Measurements from ENCODE around the gene GABRR1. TPM values are rescaled to one million over a fixed set of nuclear protein-coding genes. Genes with fewer than 3 reads are reported as not detected.

The GABRR1 gene
- not detected in 2 replicates for total RNA-seq

GRCh38 chr6:89217299-89217910 lies at the start of gene GABRR1:
Gene GABRR1, minus strand, starts transcription at chr6:89217358. Its CDS starts 36 bp downstream, at chr6:89217322.
- no peak within 1 kb of the TSS for H3K4me3 ChIP-seq (ENCODE audit: low read depth, low read length)
- TF ChIP-seq CTCF (conservative IDR thresholded peaks at IDR 0.05; ENCODE audit: low read depth, low read length): no peak
- no peak for DNase-seq (ENCODE audit: low read depth)

- no peak for TF ChIP-seq CTCF (conservative IDR thresholded peaks at IDR 0.05; ENCODE audit: low read depth, low read length)
- H3K4me3 ChIP-seq (ENCODE audit: low read depth, low read length): no peak overlapping the region
- DNase-seq (ENCODE audit: low read depth): no peak
Observed at GRCh38 chr6:89264296-89264695, 47.1 kb upstream of the GABRR1 start.

GRCh38 chr6:89260832-89261231 lies 43.7 kb upstream of the GABRR1 start:
- DNase-seq (ENCODE audit: low read depth): no peak
- H3K4me3 ChIP-seq (ENCODE audit: low read depth, low read length): no peak overlapping the region
- TF ChIP-seq CTCF (conservative IDR thresholded peaks at IDR 0.05; ENCODE audit: low read depth, low read length): no peak

- no peak for TF ChIP-seq CTCF (conservative IDR thresholded peaks at IDR 0.05; ENCODE audit: low read depth, low read length)
- H3K4me3 ChIP-seq (ENCODE audit: low read depth, low read length): no peak overlapping the region
Observed at GRCh38 chr6:89260310-89260709, 43.2 kb upstream of the GABRR1 start.

GRCh38 chr6:89258912-89259311 lies 41.8 kb upstream of the GABRR1 start:
- H3K4me3 ChIP-seq (ENCODE audit: low read depth, low read length): no peak overlapping the region
- DNase-seq (ENCODE audit: low read depth): no peak

More at GRCh38 chr6:89260310-89260709, 43.2 kb upstream of the GABRR1 start:
- no peak for DNase-seq (ENCODE audit: low read depth)

GRCh38 chr6:89257781-89258180 lies 40.6 kb upstream of the GABRR1 start:
- no peak overlapping the region for H3K4me3 ChIP-seq (ENCODE audit: low read depth, low read length)
- no peak for DNase-seq (ENCODE audit: low read depth)
- no peak for TF ChIP-seq CTCF (conservative IDR thresholded peaks at IDR 0.05; ENCODE audit: low read depth, low read length)

More at GRCh38 chr6:89258912-89259311, 41.8 kb upstream of the GABRR1 start:
- no peak for TF ChIP-seq CTCF (conservative IDR thresholded peaks at IDR 0.05; ENCODE audit: low read depth, low read length)

- no peak overlapping the region for H3K4me3 ChIP-seq (ENCODE audit: low read depth, low read length)
- DNase-seq (ENCODE audit: low read depth): no peak
- TF ChIP-seq CTCF (conservative IDR thresholded peaks at IDR 0.05; ENCODE audit: low read depth, low read length): no peak
Observed at GRCh38 chr6:89257346-89257745, 40.2 kb upstream of the GABRR1 start.
